HL-60 (cell line): ENCODE measurements around the gene BIRC7.

ENCODE experiments used
- DNase-seq, 2 experiments: peaks; one replicate each; pipeline ENCODE4 v3.0.0-alpha.2; 2010 to 2020; ENCODE audit warnings: low read depth in 1 of 2, low spot score in 1 of 2
- H3K27ac ChIP-seq: fragments of 250-450 bp; sonication (Bioruptor Pico); replicated peaks from 2 replicates; pipeline ENCODE4 v1.5.1; 2020; ENCODE audit warnings: mild to moderate bottlenecking, moderate library complexity
- H3K27me3 ChIP-seq: fragments of 250-450 bp; sonication (Bioruptor Pico); 2 replicates; pipeline ENCODE4 v1.5.1; 2021; ENCODE audit warnings: mild to moderate bottlenecking, moderate library complexity; ENCODE audit not compliant: insufficient read depth, poor library complexity, severe bottlenecking
- H3K4me3 ChIP-seq: replicated peaks from 2 replicates; pipeline ENCODE4 v1.5.1; 2011; ENCODE audit warnings: mild to moderate bottlenecking, control low read depth, low read length; ENCODE audit not compliant: insufficient read depth
- CTCF ChIP-seq: IDR thresholded peaks from one replicate; pipeline ENCODE4 v1.5.1; 2011; ENCODE audit warnings: low read length, control low read depth, inconsistent platforms; ENCODE audit not compliant: insufficient read depth
- GABPA ChIP-seq: IDR thresholded peaks from 2 replicates; pipeline ENCODE4 v1.6.1; 2012; ENCODE audit warnings: low read depth
- POLR2AphosphoS5 ChIP-seq: IDR thresholded peaks from 2 replicates; pipeline ENCODE4 v1.6.1; 2012; ENCODE audit warnings: low read depth
- REST ChIP-seq: IDR thresholded peaks from 2 replicates; pipeline ENCODE4 v1.6.1; 2012; ENCODE audit warnings: low read depth; ENCODE audit not compliant: insufficient replicate concordance
- SPI1 ChIP-seq: IDR thresholded peaks from 2 replicates; pipeline ENCODE4 v1.6.1; 2012; ENCODE audit warnings: low read depth, mild to moderate bottlenecking, borderline replicate concordance

BIRC7 gene

GRCh38 chr20:63239431-63239830 is 3.7 kb downstream of the BIRC7 start:
- no peak for DNase-seq

GRCh38 chr20:63240004-63240403 is 4.3 kb downstream of the BIRC7 start:
- H3K27ac ChIP-seq: no peak overlapping the region
- DNase-seq: no peak
- H3K4me3 ChIP-seq: no peak overlapping the region
- peaks cover 3% of the 10 kb centered on the region for H3K27me3 ChIP-seq
- TF ChIP-seq CTCF (no peak), SPI1 (no peak), POLR2AphosphoS5 (no peak), REST (no peak), GABPA (no peak)

More at GRCh38 chr20:63239431-63239830, 3.7 kb downstream of the BIRC7 start:
- TF ChIP-seq CTCF (no peak), REST (no peak), GABPA (no peak), SPI1 (no peak), POLR2AphosphoS5 (no peak)
- Histone ChIP-seq H3K27ac (no peak overlapping the region), H3K27me3 (peaks cover 3% of the 10 kb centered on the region), H3K4me3 (no peak overlapping the region)

- H3K4me3 ChIP-seq: no peak overlapping the region
- H3K27ac ChIP-seq: no peak overlapping the region
- no peak for TF ChIP-seq CTCF
- TF ChIP-seq SPI1: no peak
- no peak for TF ChIP-seq GABPA
- TF ChIP-seq REST: no peak
- no peak for TF ChIP-seq POLR2AphosphoS5
- H3K27me3 ChIP-seq: peaks cover 7% of the 10 kb centered on the region
- no peak for DNase-seq
Measured at GRCh38 chr20:63241272-63241671, 5.6 kb downstream of the BIRC7 start.
